Naive thymus-derived CD4-positive, alpha-beta T cell (primary cell): ENCODE results near the gene DNAJC30. TPM values are rescaled to one million over a fixed set of nuclear protein-coding genes. Genes with fewer than 3 reads are reported as not detected.
"Not testable (repeated sequence)": the region's sequence is repeated elsewhere in the genome, so short reads cannot be mapped to it uniquely, and the experiment has no call there.

Source experiments
- ATAC-seq: fragments of 150-1000 bp; cut with Tn5 transposase; 2 replicates; pipeline ENCODE4 v1.10.0; 2021; ENCODE audit warnings: mild to moderate bottlenecking, moderate library complexity
- CTCF ChIA-PET: fragments of 350-600 bp; sonication (Branson Sonifier 250); formaldehyde crosslinking; loops from one replicate; lab custom pipeline; 2021; ENCODE audit warnings: antibody characterized with exemption; lab: Charles Lee
- POLR2A ChIA-PET: fragments of 350-600 bp; sonication (Branson Sonifier 250); formaldehyde crosslinking; loops from one replicate; lab custom pipeline; 2021; ENCODE audit warnings: antibody characterized with exemption, inconsistent platforms; lab: Charles Lee
- DNase-seq, 9 donors: peaks; one replicate each; pipeline versions ENCODE4 v3.0.0 to v3.0.0-alpha.2; 2020 to 2022; ENCODE audit warnings: mixed read lengths in 1 of 9
- H3K27ac ChIP-seq: one replicate; pipeline ENCODE4 v1.7.0; 2013; ENCODE audit warnings: mild to moderate bottlenecking, low read depth, low read length, moderate library complexity
- H3K27me3 ChIP-seq, 2 donors: one replicate each; pipeline ENCODE4 v1.7.0; 2013; ENCODE audit warnings: low read length in 2 of 2, mild to moderate bottlenecking in 2 of 2, moderate library complexity in 2 of 2; ENCODE audit not compliant: control insufficient read depth in 2 of 2, insufficient read depth in 2 of 2
- H3K36me3 ChIP-seq, 3 experiments: 1 replicate in 2 of 3; 2 replicates in 1 of 3; pipeline ENCODE4 v1.7.0; 2013; ENCODE audit warnings: low read length in 3 of 3, mild to moderate bottlenecking in 3 of 3, moderate library complexity in 1 of 3; ENCODE audit not compliant: insufficient read depth in 3 of 3, control insufficient read depth in 2 of 3
- H3K4me1 ChIP-seq, 2 donors: one replicate each; pipeline ENCODE4 v1.7.0; 2013; ENCODE audit warnings: low read length in 2 of 2, mild to moderate bottlenecking in 2 of 2, moderate library complexity in 1 of 2; ENCODE audit not compliant: control insufficient read depth in 2 of 2, insufficient read depth in 2 of 2
- H3K4me3 ChIP-seq: 2 replicates; pipeline ENCODE4 v1.7.0; 2013; ENCODE audit warnings: mild to moderate bottlenecking, low read length
- H3K9me3 ChIP-seq, 3 experiments: 1 replicate in 2 of 3; 2 replicates in 1 of 3; pipeline ENCODE4 v1.7.0; 2013; ENCODE audit warnings: low read length in 3 of 3; ENCODE audit not compliant: control insufficient read depth in 2 of 3
- H3K27ac Mint-ChIP-seq, 9 donors: one replicate each; pipeline ENCODE4 v1.8.0; 2020 to 2022; ENCODE audit warnings: mixed read lengths in 9 of 9, mild to moderate bottlenecking in 8 of 9, moderate library complexity in 5 of 9, inconsistent platforms in 2 of 9
- H3K27me3 Mint-ChIP-seq, 5 donors: one replicate each; pipeline ENCODE4 v1.8.0; 2021 to 2022; ENCODE audit warnings: mixed read lengths in 5 of 5, mild to moderate bottlenecking in 1 of 5
- H3K36me3 Mint-ChIP-seq, 5 donors: one replicate each; pipeline ENCODE4 v1.8.0; 2020 to 2022; ENCODE audit warnings: mixed read lengths in 5 of 5, mild to moderate bottlenecking in 3 of 5, inconsistent platforms in 1 of 5
- H3K4me1 Mint-ChIP-seq, 7 donors: one replicate each; pipeline ENCODE4 v1.8.0; 2020 to 2022; ENCODE audit warnings: mixed read lengths in 7 of 7, mild to moderate bottlenecking in 3 of 7, inconsistent platforms in 1 of 7
- H3K4me3 Mint-ChIP-seq, 10 donors: one replicate each; pipeline ENCODE4 v1.8.0; 2020 to 2022; ENCODE audit warnings: mild to moderate bottlenecking in 10 of 10, mixed read lengths in 10 of 10, moderate library complexity in 6 of 10, inconsistent platforms in 2 of 10
- H3K9me3 Mint-ChIP-seq, 11 donors: one replicate each; pipeline ENCODE4 v1.8.0; 2020 to 2022; ENCODE audit warnings: mixed read lengths in 11 of 11, mild to moderate bottlenecking in 4 of 11, inconsistent platforms in 1 of 11, moderate library complexity in 1 of 11
- intact Hi-C, 2 donors: fragments of 100-400 bp; cut with micrococcal nuclease; formaldehyde crosslinking; loops; one replicate each; pipeline ENCODE4 v1.15.1; 2023
- polyA plus RNA-seq, 2 donors: library from polyadenylated mRNA; unstranded; fragments of 300-500 nt; fragmentation: Illumina TruSeq; gene quantifications; one replicate each; pipeline ENCODE4 v1.2.3, GENCODE V29; 2021
- total RNA-seq, 6 experiments: library from RNA in 5 of 6; stranded (reverse) in 5 of 6; gene quantifications; 1 replicate in 5 of 6; 2 replicates in 1 of 6; pipeline ENCODE4 v1.2.3 and lab custom pipeline; 2021 to 2026

The DNAJC30 gene
- total and polyA plus RNA-seq, 7 experiments from 2014 or later = 9.5 to 22.4 (median 12.9) TPM

DNA sequence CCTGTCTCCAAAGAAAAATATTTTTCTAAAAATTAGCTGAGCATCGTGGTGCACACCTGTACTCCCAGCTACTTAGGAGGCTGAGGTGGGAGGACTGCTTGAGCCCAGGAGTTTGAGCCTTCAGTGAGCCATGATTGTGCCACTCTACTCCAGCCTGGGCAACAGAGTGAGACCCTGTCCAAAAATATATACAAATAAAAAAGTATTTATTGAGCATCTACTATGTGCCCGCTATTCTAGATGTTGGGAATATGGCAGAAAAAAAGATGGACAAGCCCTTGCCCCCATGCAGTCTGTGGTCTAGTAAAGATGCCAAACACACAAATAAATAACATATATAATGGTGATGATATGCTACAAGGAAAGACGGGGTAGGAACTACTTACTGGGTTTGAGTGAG lies 40.6 kb upstream of the DNAJC30 start:
- Mint-ChIP-seq H3K27ac (no peak overlapping the region), H3K4me1 (peaks cover 0 to 10% (median 7%) of the 10 kb centered on the region in 7 donors), H3K27me3 (peaks cover 0 to 33% (median 13%) of the 10 kb centered on the region in 5 donors), H3K36me3 (no peaks in the 10 kb centered on the region), H3K9me3 (peaks cover 0 to 2% (median 0%) of the 10 kb centered on the region in 11 donors), H3K4me3 (no peak overlapping the region)
- intact Hi-C loops = loop anchor here in 1 of 2 donors (2.0 kb wide), 2 partner anchors 17 to 399 kb away; no protein-coding TSS in a partner anchor
- Histone ChIP-seq H3K9me3 (no peaks in the 10 kb centered on the region), H3K27ac (no peak overlapping the region), H3K4me1 (peaks cover under 1% of the 10 kb centered on the region in 2 donors), H3K36me3 (no peaks in the 10 kb centered on the region), H3K4me3 (no peak overlapping the region), H3K27me3 (no peaks in the 10 kb centered on the region)
- ChIA-PET CTCF (interaction anchor here (4.5 kb wide), 1 partner anchor 117 kb away, joined by 28 read pairs; no protein-coding TSS in a partner anchor), POLR2A (no interaction called here)
- ATAC-seq (no peak), DNase-seq (no peak)

DNA sequence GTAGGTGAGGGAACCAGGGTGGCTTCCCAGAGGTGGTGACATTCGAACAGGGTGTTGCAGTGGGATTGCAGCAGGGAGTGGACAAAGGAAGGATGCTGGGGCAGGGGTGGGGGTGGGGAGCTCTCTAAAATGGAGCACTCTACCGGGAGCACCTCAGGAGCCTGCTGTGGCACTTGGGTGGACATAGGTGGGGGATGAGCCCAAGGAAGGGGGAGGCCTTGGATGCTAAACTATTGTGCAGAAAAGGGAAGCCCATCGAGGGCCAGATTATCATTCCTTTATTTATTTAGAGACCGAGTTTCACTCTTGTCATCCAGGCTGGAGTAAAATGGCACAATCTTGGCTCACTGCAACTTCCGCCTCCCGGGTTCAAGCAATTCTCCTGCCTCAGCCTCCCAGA lies 39.5 kb upstream of the DNAJC30 start:
- ChIA-PET CTCF (interaction anchor here (0.7 to 4.5 kb wide), 2 partner anchors 10 to 116 kb away, joined by 4 to 28 read pairs; no protein-coding TSS in a partner anchor), POLR2A (no interaction called here)
- Histone ChIP-seq H3K4me3 (no peak overlapping the region), H3K27ac (no peak overlapping the region), H3K36me3 (no peaks in the 10 kb centered on the region), H3K4me1 (peaks cover 11% of the 10 kb centered on the region in 2 donors), H3K9me3 (no peaks in the 10 kb centered on the region), H3K27me3 (no peaks in the 10 kb centered on the region)
- H3K36me3 Mint-ChIP-seq = no peaks in the 10 kb centered on the region
- H3K9me3 Mint-ChIP-seq = peaks cover 0 to 2% (median 0%) of the 10 kb centered on the region in 11 donors
- no peak overlapping the region for H3K4me3 Mint-ChIP-seq
- H3K27me3 Mint-ChIP-seq = peaks cover 0 to 27% (median 5%) of the 10 kb centered on the region in 5 donors
- peaks cover 5 to 17% (median 12%) of the 10 kb centered on the region in 7 donors for H3K4me1 Mint-ChIP-seq
- H3K27ac Mint-ChIP-seq = no peak overlapping the region
- ATAC-seq (no peak), DNase-seq (no peak)
- intact Hi-C loops = no loop called here

DNA sequence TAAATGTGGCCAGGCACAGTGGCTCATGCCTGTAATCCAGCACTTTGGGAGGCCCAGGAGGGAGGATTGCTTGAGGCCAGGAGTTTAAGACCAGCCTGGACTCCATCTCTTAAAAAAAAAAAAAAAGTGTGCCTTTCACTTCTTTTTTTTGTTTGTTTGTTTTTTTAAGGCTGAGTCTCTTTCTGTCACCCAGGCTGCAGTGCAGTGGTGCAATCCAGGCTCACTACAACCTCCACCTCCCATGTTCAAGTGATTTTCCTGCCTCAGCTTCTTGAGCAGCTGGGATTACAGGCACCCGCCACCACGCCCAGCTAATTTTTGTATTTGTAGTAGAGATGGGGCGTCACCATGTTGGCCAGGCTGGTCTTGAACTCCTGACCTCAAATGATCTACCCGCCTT lies 38.9 kb upstream of the DNAJC30 start:
- not testable (repeated sequence) for H3K27ac Mint-ChIP-seq, ATAC-seq
- H3K4me3 Mint-ChIP-seq = peak overlapping the region in 2 of 10 donors; percentile 16 to 77

DNA sequence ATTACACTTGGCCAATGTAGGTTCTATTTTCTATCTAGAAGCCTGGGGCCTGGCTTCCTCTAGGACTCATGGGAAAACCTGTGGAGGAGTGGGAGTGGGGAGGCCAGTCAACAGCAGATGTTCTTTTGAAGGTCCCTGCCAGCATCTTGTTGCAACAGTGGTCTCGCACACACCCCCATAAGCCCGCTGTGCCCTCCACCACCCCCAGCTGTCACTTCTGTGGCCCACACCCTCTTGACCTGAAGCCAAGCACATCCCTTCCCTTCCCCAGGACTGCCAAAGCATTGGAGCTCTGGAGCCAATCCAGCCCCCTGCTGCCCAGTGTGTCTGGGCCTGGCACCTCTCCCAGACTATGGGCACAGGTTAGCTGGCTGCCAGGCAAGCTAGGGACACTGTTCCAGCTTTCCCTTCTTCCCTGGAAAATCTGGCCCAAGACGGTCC lies 38.1 kb upstream of the DNAJC30 start:
- POLR2A ChIA-PET = no interaction called here
- intact Hi-C loops = no loop called here

More for the DNA sequence above, 38.9 kb upstream of the DNAJC30 start:
- intact Hi-C loops, H3K27ac ChIP-seq, H3K36me3 Mint-ChIP-seq, POLR2A ChIA-PET, H3K4me3 ChIP-seq, H3K36me3 ChIP-seq, DNase-seq, H3K9me3 Mint-ChIP-seq, H3K9me3 ChIP-seq, H3K27me3 ChIP-seq: not testable (repeated sequence)
- peaks cover 8 to 22% (median 16%) of the 10 kb centered on the region in 7 donors for H3K4me1 Mint-ChIP-seq
- H3K27me3 Mint-ChIP-seq = peaks cover 0 to 24% (median 5%) of the 10 kb centered on the region in 5 donors
- peaks cover 16 to 17% of the 10 kb centered on the region in 2 donors for H3K4me1 ChIP-seq
- CTCF ChIA-PET = interaction anchor here (4.5 kb wide), 1 partner anchor 115 kb away, joined by 28 read pairs; no protein-coding TSS in a partner anchor

DNA sequence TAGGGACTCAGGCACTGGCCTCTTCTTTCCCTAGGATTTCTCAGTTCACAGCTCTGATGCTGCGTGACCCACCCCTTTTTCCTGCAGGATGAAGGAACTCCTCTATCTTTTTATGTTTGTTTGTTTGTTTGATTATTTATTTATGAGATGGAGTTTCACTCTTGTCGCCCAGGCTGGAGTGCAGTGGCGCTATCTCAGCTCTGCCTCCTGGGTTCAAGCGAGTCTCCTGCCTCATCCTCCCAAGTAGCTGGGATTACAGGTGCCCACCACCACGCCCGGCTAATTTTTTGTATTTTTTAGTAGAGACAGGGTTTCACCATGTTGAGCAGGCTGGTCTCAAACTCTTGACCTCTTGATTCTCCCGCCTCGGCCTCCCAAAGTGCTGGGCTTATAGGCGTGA lies 37.2 kb upstream of the DNAJC30 start:
- peaks cover 8 to 30% (median 17%) of the 10 kb centered on the region in 7 donors for H3K4me1 Mint-ChIP-seq
- peak overlapping the region; percentile 72 to 89 (median 80) for H3K4me3 Mint-ChIP-seq
- ChIA-PET CTCF (interaction anchor here (1.2 kb wide), 1 partner anchor 13 kb away, joined by 3 read pairs; no protein-coding TSS in a partner anchor), POLR2A (interaction anchor here (1.9 kb wide), 1 partner anchor 15 kb away, joined by 5 read pairs; no protein-coding TSS in a partner anchor)
- H3K27me3 ChIP-seq, H3K9me3 ChIP-seq, H3K27ac ChIP-seq, H3K4me3 ChIP-seq, H3K9me3 Mint-ChIP-seq, H3K36me3 ChIP-seq, ATAC-seq, H3K36me3 Mint-ChIP-seq, DNase-seq, intact Hi-C loops: not testable (repeated sequence)
- H3K27ac Mint-ChIP-seq = peak overlapping the region in 7 of 9 donors; percentile 14 to 82 (median 78)
- H3K27me3 Mint-ChIP-seq = peaks cover 0 to 24% (median 5%) of the 10 kb centered on the region in 5 donors
- peaks cover 16 to 22% of the 10 kb centered on the region in 2 donors for H3K4me1 ChIP-seq

More for the DNA sequence above, 38.1 kb upstream of the DNAJC30 start:
- Mint-ChIP-seq H3K27me3 (peaks cover 0 to 24% (median 5%) of the 10 kb centered on the region in 5 donors), H3K4me3 (peak overlapping the region in 9 of 10 donors; percentile 26 to 86 (median 56)), H3K4me1 (peaks cover 8 to 27% (median 17%) of the 10 kb centered on the region in 7 donors), H3K36me3 (peaks cover 0 to 1% (median 0%) of the 10 kb centered on the region in 5 donors), H3K27ac (no peak overlapping the region), H3K9me3 (peaks cover 0 to 2% (median 0%) of the 10 kb centered on the region in 11 donors)
- H3K4me3 ChIP-seq = no peak overlapping the region
- DNase-seq = no peak
- H3K9me3 ChIP-seq = no peaks in the 10 kb centered on the region
- no peak for ATAC-seq
- H3K36me3 ChIP-seq = no peaks in the 10 kb centered on the region
- no peak overlapping the region for H3K27ac ChIP-seq
- H3K27me3 ChIP-seq = no peaks in the 10 kb centered on the region
- H3K4me1 ChIP-seq = peaks cover 16 to 22% of the 10 kb centered on the region in 2 donors
- CTCF ChIA-PET = interaction anchor here (0.5 kb wide), 1 partner anchor 929 kb away, joined by 4 read pairs; no protein-coding TSS in a partner anchor

DNA sequence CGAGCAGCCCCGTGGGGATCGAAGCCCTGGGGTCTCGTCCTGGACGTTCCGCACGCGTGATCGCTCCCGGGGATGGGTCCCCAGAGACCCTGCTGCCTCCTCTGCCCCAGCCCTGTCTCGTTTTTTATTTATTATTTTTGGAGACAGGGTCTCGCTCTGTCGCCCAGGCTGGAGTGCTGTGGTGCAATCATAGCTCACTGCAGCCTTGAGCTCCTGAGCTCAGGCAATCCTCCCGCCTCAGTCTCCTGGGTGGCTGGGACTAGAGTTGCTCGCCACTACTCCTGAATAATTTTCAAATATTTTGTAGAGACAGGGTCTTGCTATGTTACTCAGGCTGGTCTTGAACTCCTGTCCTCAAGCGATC lies 36.5 kb upstream of the DNAJC30 start:
- no peak for DNase-seq
- no peaks in the 10 kb centered on the region for H3K9me3 ChIP-seq
- no peaks in the 10 kb centered on the region for H3K36me3 ChIP-seq
- no peak overlapping the region for H3K27ac ChIP-seq
- peak overlapping the region; percentile 39 for H3K4me3 ChIP-seq
- peaks cover 0 to 24% (median 5%) of the 10 kb centered on the region in 5 donors for H3K27me3 Mint-ChIP-seq
- H3K36me3 Mint-ChIP-seq = peaks cover 0 to 1% (median 0%) of the 10 kb centered on the region in 5 donors
- peak overlapping the region in 7 of 9 donors; percentile 14 to 86 (median 78) for H3K27ac Mint-ChIP-seq
- H3K4me1 ChIP-seq = peaks cover 16 to 22% of the 10 kb centered on the region in 2 donors
- H3K9me3 Mint-ChIP-seq = peaks cover 0 to 2% (median 0%) of the 10 kb centered on the region in 11 donors
- CTCF ChIA-PET = interaction anchor here (0.7 to 1.2 kb wide), 2 partner anchors 12 to 113 kb away, joined by 3 to 4 read pairs; no protein-coding TSS in a partner anchor
- H3K27me3 ChIP-seq = no peaks in the 10 kb centered on the region
- H3K4me3 Mint-ChIP-seq = peak overlapping the region; percentile 72 to 89 (median 80)
- POLR2A ChIA-PET = interaction anchor here (1.2 to 1.9 kb wide), 2 partner anchors 15 to 19 kb away, joined by 4 to 5 read pairs; partner anchors contain the start of gene ABHD11
- peaks cover 8 to 32% (median 17%) of the 10 kb centered on the region in 7 donors for H3K4me1 Mint-ChIP-seq
- no peak for ATAC-seq
- intact Hi-C loops = loop anchor here (1.0 to 10.0 kb wide), 10 partner anchors 15 to 892 kb away; partner anchors contain the start of genes ABHD11 (in 2 of the 2), BUD23 (in 2 of the 2), DNAJC30 (in 2 of the 2) and FZD9 (in 1 of the 2)
